Activated CD4-positive, CD25-positive, alpha-beta regulatory T cell (primary cell): ENCODE results near the gene KBTBD6.
"Not testable (repeated sequence)": the region's sequence is repeated elsewhere in the genome, so short reads cannot be mapped to it uniquely, and the experiment has no call there.

Experiments
- DNase-seq, 4 experiments: peaks; one replicate each; lab custom pipeline; 2025; lab: John Stamatoyannopoulos, UW

Gene KBTBD6, protein sequence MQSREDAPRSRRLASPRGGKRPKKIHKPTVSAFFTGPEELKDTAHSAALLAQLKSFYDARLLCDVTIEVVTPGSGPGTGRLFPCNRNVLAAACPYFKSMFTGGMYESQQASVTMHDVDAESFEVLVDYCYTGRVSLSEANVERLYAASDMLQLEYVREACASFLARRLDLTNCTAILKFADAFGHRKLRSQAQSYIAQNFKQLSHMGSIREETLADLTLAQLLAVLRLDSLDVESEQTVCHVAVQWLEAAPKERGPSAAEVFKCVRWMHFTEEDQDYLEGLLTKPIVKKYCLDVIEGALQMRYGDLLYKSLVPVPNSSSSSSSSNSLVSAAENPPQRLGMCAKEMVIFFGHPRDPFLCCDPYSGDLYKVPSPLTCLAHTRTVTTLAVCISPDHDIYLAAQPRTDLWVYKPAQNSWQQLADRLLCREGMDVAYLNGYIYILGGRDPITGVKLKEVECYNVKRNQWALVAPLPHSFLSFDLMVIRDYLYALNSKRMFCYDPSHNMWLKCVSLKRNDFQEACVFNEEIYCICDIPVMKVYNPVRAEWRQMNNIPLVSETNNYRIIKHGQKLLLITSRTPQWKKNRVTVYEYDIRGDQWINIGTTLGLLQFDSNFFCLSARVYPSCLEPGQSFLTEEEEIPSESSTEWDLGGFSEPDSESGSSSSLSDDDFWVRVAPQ

DNA sequence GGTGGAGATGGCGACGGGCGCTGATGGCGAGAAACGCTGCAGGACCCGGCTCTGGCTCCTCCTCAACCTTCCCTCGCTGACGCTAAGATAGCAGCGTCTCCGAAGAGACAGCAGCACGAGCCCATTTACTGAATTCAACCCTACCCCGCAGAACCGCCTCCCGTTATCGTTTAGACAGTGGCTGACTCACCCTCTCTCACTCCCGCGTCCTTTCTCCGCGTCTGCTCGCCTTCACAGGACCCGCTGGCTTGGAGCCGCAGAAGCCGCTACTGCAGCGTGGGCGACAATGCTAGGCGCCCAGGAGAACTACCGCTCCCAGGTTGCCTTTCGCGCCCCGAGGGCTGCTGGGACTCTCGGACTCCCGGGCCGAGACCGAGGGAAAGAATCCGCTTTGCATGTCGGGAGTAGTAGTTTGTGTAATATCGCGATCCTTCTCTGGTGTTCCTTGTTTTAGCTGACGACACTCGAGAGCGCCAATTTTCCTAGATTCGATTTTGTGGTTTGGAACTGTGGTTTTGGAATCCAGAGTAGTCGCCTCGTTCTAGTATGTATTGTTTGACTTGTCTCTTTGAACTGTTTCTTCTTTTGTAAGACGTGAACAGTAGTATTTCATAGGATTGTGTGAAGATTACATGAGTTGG lies at the start of gene KBTBD6:
KBTBD6 (minus strand) TSS at position 291 of the 641 bp plus-strand sequence. CDS start 291 bp downstream, outside the sequence.
- peak; percentile 78 to 90 (median 83) for DNase-seq

DNA sequence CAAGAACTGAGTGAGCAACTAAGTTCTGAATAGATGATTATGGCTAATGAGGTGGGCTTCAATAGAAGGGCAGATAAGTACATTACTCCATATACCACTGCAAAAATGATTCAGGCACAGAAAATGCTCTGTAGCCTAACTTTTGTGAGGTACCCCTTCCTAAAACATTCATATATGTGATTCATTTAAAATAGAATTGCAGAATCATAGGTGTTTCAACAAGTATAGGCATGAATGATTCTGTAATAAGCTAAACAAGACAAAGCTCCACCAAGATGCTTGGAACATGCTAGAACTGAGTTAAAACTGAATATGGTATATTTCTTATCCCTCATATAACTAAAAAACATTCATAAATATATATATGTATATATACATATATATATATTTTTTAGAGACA lies 49.6 kb upstream of the KBTBD6 start:
- DNase-seq = no peak

DNA sequence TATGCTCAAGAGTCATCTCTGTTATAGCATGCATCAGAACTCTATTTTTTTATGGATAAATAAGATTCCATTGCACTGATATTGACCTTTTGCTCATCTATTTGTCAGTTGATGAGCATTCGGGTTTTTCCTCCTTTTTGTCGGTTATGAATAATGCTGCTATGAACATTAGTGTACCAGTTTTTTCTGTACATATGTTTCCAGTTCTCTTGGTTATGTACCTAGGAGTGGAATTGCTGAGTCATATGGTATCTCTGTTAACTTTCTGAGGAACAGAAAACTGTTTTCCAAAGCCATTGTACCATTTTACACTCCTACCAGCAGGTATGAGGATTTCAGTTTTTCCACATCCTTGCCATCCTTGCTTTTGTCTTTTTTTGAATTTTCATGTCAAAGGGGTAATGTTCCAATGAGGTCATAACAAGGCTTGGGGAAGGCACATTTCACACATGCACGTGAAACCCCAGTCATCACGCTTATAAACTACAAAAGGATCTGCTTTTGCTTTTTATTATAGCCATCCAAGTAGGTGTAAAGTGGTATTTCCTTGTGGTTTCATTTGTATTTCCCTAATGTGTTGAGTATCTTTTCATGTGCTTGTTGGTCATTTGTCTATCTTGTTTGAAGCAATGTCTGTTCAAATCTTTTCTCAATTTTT lies 47.1 kb upstream of the KBTBD6 start:
- no peak for DNase-seq

DNA sequence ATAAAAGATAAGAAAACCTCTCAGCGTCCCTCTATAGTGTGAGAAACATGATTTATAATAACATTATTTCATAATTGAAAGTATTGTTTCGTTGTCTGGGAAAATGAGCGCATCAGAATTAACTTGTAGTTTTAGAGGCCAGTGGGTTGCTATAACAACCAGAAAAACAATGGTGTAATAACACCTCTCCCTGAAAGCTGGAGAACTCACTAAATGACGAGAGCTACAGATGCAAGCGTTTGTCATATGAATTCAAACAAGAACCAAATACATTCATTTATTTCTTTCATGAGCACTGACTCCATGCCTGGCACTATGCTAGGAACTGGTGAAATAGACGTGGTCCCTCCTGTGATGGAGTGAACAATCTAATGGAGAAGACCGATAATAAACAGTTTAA lies 45.4 kb upstream of the KBTBD6 start:
- DNase-seq = no peak

DNA sequence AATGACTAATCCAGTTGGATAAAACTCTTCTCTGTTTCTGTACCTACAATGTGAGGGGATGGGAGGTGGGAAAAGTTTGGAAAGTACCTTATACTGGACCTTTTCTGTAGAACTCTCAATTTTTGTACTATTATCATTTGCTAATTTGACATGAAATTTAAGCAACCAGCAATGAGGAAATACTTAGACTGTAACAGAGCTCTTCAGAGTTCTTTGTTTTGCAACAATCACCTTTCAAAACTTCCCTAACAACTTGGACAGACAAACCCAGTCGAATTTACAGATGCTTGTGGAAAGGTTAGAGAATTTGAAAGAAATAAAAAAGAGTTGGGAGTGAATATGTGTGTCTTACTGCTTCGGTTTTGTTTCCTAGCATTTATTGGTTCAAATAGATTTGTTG lies 45.0 kb upstream of the KBTBD6 start:
- DNase-seq = no peak

DNA sequence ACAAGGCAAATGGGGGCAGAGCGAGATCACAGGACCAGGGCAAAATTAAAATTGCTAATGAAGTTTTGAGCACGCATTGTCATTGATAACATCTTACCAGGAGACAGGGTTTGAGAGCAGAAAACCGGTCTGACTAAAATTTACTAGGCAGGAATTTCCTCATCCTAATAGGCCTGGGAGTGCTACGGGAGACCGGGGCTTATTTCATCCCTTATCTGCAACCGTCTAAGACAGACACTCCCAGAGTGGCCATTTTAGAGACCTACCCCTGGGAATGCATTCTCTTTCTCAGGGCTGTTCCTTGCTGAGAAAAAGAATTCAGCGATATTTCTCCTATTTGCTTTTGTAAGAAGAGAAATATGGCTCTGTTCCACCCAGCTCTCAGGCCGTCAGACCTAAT lies 43.0 kb upstream of the KBTBD6 start:
- not testable (repeated sequence) for DNase-seq

DNA sequence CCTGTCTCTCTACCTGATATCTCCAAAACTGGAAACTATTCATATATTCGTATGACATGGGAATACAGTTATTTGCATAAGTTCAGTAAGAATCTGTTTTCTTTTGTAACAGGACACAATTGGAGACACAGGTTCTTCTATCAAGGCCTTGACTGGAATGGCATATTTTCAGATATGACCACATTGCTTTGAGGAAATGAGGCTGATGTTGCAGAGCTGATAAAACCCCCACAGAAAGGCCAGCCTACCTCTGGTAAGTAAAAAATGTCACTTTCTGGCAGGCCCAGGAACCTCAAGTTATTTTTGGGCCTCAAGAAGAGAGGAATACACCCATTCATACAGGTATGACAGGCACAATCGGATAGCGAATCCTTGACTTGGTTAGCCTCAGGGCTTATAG lies 29.5 kb upstream of the KBTBD6 start:
- no peak for DNase-seq

DNA sequence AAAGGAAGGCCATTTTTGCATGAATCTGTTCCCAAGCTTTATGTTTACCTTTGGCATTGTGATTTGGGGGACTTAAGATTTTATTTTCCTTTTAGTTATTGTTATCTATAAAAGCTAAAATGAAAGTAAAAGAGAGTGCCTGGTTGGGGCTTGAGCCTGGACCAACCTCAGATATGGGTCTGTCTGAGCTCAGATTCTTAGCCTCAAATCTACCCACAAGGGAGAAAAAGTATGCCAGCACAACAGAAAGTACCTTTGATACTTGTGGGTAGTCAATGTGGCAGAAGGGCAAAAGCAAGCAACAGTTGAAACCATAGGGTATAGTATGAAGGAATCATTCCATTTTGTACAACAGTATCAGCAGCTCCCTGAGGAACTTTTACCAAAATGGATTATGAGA lies 26.6 kb upstream of the KBTBD6 start:
- no peak for DNase-seq

DNA sequence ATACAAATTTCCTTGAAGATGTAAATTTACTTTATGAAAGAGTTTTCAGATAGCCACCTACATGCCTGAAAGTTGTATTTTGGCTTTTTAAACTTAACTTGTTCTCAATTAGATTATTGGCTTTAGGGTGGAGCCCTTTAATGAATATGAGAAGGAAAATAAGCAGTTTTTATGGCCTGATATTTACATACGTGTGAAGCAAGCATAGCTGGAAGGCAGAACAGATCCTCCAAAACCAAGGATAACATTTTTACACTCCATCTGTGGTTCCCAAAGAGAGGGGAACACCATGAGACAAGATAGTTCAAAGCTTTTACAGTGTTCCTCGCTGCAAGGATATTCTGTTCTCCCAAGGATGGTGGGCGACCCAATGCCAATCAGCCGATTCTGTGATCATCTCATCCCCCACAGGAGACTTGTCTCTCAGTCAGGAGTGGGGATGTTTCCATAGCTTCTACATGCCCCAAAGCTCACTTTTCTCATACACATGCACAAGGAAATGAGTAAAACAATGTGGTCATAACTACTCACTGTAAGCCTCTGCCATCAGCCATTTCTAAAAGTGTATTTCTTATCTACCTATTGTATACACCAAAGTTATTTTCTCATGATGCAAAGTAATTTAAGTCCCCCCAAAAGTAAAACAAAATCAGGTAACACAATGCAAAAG lies 24.6 kb upstream of the KBTBD6 start:
- DNase-seq = no peak

DNA sequence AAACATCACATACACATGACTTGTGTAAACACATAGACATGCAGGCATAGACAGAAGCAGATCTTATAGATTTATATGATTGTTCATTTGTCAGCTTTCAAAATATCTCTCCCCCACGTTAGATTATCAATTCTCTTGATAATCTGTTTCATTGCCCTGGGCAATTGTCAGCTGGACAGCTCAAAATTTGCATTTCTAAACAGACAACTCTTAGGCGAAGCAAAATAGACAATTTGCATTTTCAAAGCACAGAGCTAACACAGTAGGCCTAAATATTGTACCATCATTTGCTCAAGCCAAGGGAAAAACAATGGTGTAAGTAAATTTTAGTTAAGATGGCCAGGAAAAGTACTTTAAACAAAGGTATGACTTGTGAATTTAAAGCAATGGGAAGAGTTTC lies 24.0 kb upstream of the KBTBD6 start:
- no peak for DNase-seq

DNA sequence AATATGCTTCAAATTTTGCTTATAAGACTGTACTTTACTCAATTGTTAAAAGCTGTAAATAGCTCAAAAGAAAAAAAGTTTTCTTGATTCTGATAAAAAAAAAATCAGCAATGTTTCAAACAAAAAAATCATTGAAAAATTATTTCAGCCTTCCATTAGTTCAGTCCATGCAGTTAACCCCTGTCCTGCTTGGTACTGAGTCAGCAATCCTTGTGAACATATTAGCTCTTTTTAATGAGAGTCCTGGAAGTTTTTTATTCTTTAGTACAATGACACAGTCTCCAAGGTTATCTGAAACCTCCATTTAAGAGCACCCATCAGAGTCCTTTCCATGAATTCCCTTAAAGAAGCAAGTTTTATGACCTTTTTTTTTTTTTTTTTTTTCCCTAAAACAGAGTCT lies 21.4 kb upstream of the KBTBD6 start:
- DNase-seq = no peak

DNA sequence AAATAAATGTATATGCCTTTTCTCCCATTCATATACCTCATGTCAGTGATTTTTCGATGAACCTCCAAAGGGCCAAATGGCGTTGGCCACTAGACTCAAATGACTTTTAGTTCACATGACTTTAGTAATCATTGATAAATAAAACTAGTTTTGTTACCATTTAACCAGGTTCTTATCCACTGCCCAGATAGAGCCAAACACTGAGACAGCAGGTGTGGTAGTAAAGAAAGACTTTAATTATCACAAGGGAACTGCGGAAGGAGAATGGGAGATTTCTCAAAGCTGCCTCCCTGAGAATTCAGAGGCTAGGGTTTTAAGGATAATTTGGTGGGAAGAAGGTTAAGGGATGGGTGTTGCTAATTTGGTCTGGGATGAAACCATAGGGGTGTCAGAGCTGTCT lies 19.4 kb upstream of the KBTBD6 start:
- DNase-seq = no peak

DNA sequence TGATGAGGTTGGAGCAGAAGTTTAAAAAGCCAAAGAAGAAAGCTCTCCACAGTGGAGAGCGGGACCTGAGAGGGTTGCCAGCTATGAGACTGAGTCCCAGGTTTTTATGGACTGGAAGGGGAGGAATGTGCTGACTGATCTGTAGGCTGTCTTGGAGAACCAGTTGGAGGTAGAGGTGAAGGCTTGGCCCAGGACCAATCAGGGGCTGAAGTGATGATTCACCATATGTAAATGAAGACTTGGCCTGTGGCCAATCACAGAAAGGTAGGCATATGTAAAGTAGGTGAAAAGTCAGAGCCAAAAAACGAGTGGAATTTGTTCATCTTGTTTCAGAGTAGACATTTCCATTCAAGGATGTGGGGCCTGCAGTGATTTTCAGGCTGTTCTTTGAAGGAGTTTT lies 17.5 kb upstream of the KBTBD6 start:
- no peak for DNase-seq

DNA sequence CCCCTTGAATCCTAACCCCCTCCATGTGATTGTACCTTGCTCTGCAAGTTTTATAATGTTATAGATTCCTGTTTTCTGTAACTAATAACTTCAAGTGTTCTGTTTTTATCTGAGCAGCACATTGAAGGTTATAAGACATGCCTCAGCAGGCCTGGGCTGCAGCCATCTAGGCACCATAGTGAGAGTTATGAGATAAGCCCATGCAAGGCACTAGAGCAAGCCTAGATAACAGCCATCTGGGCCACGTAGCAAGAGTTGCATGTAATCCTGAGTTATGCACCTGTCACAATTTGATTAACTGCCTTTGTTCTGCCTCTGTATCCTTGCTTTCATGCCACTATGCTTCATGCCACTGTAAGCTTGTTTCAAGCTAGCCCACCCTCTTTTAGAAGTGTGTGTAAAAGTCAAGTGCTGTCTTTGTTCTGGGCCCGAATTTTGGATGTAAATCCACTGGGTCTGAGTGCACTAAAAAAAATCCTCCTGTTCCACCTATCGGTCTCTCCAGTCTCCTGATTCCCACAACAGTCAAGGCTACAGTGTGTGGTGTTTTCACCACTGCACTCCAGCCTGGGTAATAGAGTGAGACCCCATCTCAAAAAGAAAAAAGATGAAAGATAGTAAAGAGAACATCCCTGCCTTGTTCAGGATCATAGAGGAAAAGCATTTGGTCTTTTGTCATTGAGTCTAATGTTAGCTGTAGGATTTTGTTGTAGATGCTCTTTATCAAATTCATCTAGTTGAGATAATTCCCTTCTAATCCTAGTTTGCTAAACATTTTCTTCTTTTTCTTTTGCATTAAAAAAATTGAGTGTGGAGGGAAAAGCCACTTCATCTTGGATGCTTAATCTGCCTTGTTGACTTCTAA lies 16.0 kb upstream of the KBTBD6 start:
- DNase-seq = no peak

DNA sequence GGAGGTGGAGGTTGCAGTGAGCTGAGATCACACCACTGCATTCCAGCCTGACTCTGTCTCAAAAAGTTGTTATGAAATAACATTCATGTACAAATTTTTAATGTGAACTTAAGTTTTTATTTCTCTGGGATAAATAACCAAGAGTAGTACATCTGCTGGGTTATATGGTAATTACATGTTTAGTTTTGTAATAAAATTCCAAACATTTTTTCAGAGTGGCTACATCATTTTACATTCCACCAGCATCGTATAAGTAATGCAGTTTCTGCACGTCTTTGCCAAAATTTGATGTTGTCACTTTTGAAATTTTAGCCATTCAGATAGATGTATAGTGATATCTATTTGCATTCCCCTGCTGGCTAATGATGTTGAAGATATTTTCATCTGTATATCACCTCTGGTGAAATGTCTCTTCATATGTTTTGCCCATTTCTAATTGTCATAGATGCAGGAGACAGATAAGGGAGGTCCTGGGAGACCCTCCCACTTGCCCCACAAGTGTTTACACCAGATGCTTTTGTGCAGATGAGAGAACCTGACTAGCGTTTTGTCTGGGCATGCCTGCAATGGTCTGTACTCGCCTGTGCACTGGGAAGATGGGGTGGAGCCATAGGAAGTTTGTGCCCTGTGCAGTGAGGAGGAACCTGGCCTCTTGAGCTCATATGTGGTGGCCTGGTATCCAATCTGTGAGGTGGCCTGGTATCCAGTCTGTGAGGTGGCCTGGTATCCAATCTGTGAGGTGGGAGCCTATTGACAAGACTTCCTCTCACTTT lies 12.7 kb upstream of the KBTBD6 start:
- no peak for DNase-seq

DNA sequence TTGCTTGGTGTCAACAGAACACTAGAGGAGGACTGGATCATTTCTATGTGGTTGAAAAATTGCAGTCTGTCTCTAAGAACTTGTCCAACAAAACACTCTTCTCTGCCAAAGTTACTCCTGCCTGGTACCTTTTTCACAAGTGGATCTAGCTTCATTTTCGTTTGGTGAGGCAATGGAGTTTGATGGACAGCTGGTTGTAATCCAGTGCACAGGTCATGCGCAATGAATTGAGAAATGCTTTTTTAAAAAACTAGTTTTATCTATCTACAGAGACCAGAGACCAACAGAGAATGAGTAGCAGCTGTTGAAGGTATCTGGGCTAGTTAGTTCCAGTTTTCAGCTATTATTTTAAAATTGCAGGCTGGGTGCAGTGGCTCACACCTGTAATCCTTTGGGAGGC lies 12.0 kb upstream of the KBTBD6 start:
- no peak for DNase-seq

DNA sequence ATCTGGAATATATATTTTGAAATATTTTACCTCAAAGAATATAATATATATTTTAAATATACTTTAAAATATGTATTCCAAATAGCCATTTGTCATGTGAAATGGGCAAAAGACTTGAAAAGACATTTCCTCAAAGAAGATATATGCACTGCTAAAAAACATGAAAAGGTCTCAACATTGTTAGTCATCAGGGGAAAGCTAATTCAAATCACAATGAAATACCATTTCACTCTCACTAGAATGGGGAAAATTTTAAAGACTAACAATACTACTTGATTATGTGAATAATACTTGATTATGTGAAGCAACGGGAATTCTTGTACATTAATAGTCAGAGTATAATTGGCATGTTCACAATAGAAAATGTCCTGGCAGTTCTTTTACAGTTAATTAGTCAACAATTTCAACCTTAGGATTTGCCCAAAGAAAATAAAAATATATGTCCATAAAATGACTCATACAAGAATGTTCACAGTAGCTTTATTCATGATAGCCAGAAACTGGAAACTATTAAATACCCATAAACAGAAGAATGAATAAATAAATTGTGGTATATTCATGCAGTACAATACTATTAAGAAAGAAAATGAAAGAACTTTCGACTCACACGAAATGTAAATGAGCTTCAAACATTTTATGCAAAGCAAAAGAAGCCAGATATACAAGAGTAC lies 6.8 kb upstream of the KBTBD6 start:
- DNase-seq = no peak

DNA sequence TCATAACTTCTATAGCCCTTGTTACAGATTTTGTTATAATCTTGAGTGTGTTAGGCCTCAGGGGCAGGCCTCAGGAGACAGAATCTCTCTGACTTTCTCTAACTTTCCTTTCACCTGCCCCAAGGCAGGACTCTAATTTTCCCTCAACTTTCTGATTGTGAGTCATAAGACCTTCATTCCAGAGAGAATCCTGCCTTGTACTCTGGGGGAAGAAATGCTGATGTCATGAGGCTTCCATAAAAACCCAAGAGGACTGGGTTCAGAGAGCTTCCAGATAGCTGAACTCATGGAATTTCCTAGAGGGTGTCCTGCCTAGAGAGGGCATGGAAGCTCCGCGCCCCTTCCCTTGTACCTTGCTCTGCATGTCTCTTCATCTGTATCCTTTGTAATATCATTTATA lies 5.3 kb upstream of the KBTBD6 start:
- no peak for DNase-seq

DNA sequence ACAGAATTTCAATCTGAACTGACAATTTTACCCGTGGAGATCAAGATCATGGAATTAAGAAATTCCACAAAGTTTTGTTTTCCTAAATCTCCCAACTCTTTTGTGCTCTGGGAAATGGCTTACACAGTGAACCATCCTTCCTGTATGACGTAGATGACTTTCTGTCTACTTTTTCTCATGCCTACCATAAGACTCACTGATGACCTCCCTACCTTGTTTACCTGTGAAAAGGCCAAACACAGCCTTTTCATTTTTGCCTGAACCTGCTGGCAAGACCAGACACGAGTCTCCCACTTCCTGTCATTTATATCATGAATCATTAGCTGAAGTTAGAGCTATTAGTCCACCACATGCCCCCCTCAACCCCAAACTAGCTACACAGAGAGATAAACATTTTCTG lies 4.6 kb upstream of the KBTBD6 start:
- DNase-seq = no peak
